Stimulated activated CD4-positive, alpha-beta T cell treated with anti-CD3 and anti-CD28 coated beads, Interleukin-2, amount 100 ng/mL, for 48 hours (primary cell): Measurements from ENCODE around the gene SMAGP.
A peak's percentile ranks its signal among the peaks of the same experiment; 100 is the strongest.
"Not testable (repeated sequence)": the region's sequence is repeated elsewhere in the genome, so short reads cannot be mapped to it uniquely, and the experiment has no call there.

ENCODE experiments used
- DNase-seq, 2 donors: peaks; one replicate each; pipeline ENCODE4 v3.0.0-alpha.2; 2020

SMAGP gene

GRCh38 chr12:51263341-51263740 is 6.9 kb downstream of the SMAGP start:
- DNase-seq, result no peak

- no peak for DNase-seq
Measured at GRCh38 chr12:51262758-51263177, 7.4 kb downstream of the SMAGP start.

GRCh38 chr12:51259600-51259999 is 10.6 kb downstream of the SMAGP start:
- not testable (repeated sequence) for DNase-seq

GRCh38 chr12:51254536-51254935 is 15.7 kb downstream of the SMAGP start:
- no peak for DNase-seq

GRCh38 chr12:51253276-51253675 is 16.9 kb downstream of the SMAGP start:
- DNase-seq, result no peak

GRCh38 chr12:51247523-51248206 is 22.6 kb downstream of the SMAGP start:
- no peak for DNase-seq

GRCh38 chr12:51246254-51246853 is 23.9 kb downstream of the SMAGP start:
- DNase-seq, result peak in 1 of 2 donors; percentile 20

- DNase-seq, result no peak
Measured at GRCh38 chr12:51245476-51246253, 24.6 kb downstream of the SMAGP start.

GRCh38 chr12:51244269-51244668 is 25.9 kb downstream of the SMAGP start:
- DNase-seq, result no peak

GRCh38 chr12:51242876-51243275 is 27.3 kb downstream of the SMAGP start:
- no peak for DNase-seq

- DNase-seq, result no peak
Measured at GRCh38 chr12:51242120-51242519, 28.1 kb downstream of the SMAGP start.

- no peak for DNase-seq
Measured at GRCh38 chr12:51240971-51241370, 29.2 kb downstream of the SMAGP start.

GRCh38 chr12:51238510-51239334 is 31.5 kb downstream of the SMAGP start, which contains the start of gene DAZAP2:
TSS of gene DAZAP2 (plus strand) at chr12:51238826. CDS start at chr12:51238908, 82 bp downstream.
- peak; percentile 89 to 92 for DNase-seq

- no peak for DNase-seq
Measured at GRCh38 chr12:51238037-51238509, 32.1 kb downstream of the SMAGP start.

- no peak for DNase-seq
Measured at GRCh38 chr12:51234530-51234929, 35.7 kb downstream of the SMAGP start.

- DNase-seq, result no peak
Measured at GRCh38 chr12:51232642-51233041, 37.6 kb downstream of the SMAGP start.

- DNase-seq, result no peak
Measured at GRCh38 chr12:51229116-51229809, 41.0 kb downstream of the SMAGP start.

GRCh38 chr12:51227962-51228361 is 42.3 kb downstream of the SMAGP start:
- DNase-seq, result no peak

GRCh38 chr12:51227112-51227511 is 43.1 kb downstream of the SMAGP start:
- not testable (repeated sequence) for DNase-seq

GRCh38 chr12:51225771-51226170 is 44.4 kb downstream of the SMAGP start:
- no peak for DNase-seq

GRCh38 chr12:51225234-51225633 is 45.0 kb downstream of the SMAGP start:
- DNase-seq, result no peak

GRCh38 chr12:51224625-51225024 is 45.6 kb downstream of the SMAGP start:
- no peak for DNase-seq
